ENCODE data around the gene NOB1. TPM values are rescaled to one million over a fixed set of nuclear protein-coding genes. Genes with fewer than 3 reads are reported as not detected.
"Not testable (repeated sequence)": the region's sequence is repeated elsewhere in the genome, so short reads cannot be mapped to it uniquely, and the experiment has no call there.

The NOB1 gene
- 9.9 and 15.3 TPM in 2 replicates for total RNA-seq (2014; rRNA removed; shearing (Covaris generic))

- DNase-seq (ENCODE audit: low read depth in 1 of 2, low spot score in 2 of 2) = peak; percentile 94 to 97
- H3K4me3 ChIP-seq = peak within 1 kb of the TSS; percentile 79
- no peaks in the 10 kb centered on the region for H3K9me3 ChIP-seq (replicated peaks)
- peaks cover 43% of the 10 kb centered on the region for H3K36me3 ChIP-seq
- H3K4me1 ChIP-seq (replicated peaks) = peaks cover 11% of the 10 kb centered on the region
- H3K27ac ChIP-seq = peak within 1 kb of the TSS; percentile 40
- H3K27me3 ChIP-seq (replicated peaks) = no peaks in the 10 kb centered on the region
Measured at GRCh38 chr16:69754469-69755310, at the start of gene NOB1. Gene NOB1 (minus strand): TSS chr16:69754926. CDS start chr16:69754910, 16 bp downstream.

DNA sequence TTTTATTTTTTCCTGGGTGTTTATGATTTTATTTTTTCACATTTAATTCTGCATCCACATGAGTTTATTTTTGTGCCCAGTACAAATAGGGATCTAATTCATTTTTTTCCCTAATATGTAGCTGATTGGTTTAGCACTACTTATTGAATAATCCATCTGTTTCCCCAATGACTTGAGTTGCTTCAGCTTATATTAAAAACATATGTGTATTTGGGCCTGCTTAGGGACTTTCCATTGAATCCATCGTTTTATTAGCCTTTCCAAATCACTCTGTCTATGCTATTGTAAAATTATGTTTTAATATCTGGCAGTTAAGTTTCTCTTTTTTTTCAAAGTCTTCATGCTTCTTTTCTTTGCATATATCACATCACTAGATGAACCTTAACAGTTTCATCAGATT lies 49.6 kb upstream of the NOB1 start:
- H3K9me3 ChIP-seq (replicated peaks) = no peaks in the 10 kb centered on the region
- no peak for DNase-seq (ENCODE audit: low read depth in 1 of 2, low spot score in 2 of 2)
- H3K4me3 ChIP-seq = no peak overlapping the region
- H3K27ac ChIP-seq = no peak overlapping the region
- no peaks in the 10 kb centered on the region for H3K27me3 ChIP-seq (replicated peaks)
- H3K36me3 ChIP-seq = peaks cover 5% of the 10 kb centered on the region; the same call in 1 of the 2 replicates
- peaks cover 8% of the 10 kb centered on the region for H3K4me1 ChIP-seq (replicated peaks)

DNA sequence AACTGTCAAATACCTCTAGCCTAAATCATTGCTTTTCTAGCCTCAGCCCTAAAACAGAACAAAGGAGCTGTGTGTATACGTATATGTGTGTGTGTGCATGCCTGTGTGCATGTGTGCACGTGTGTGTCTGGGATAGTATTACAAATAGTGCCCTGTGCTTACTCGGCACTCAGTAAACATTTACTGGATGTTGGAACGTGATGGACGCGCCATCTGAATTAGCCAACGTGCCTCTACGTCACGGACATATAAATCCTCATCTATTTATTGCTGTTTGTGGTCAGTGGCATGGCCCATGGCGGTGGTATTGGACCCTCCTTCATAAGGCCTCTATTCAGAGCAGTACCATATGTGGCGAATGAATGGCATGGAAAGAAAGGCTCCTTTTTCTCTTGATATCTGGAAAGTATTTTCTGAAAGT lies 44.9 kb upstream of the NOB1 start:
- Histone ChIP-seq H3K36me3 (peaks cover 10% of the 10 kb centered on the region; the same call in 1 of the 2 replicates), H3K9me3 (replicated peaks) (no peaks in the 10 kb centered on the region), H3K4me3 (no peak overlapping the region), H3K27ac (no peak overlapping the region), H3K27me3 (replicated peaks) (no peaks in the 10 kb centered on the region), H3K4me1 (replicated peaks) (peaks cover 8% of the 10 kb centered on the region)
- DNase-seq (ENCODE audit: low read depth in 1 of 2, low spot score in 2 of 2) = no peak

GRCh38 chr16:69798466-69798865 lies 43.7 kb upstream of the NOB1 start:
- Histone ChIP-seq H3K27ac (no peak overlapping the region), H3K27me3 (replicated peaks) (no peaks in the 10 kb centered on the region), H3K4me1 (replicated peaks) (peaks cover 8% of the 10 kb centered on the region), H3K36me3 (peaks cover 10% of the 10 kb centered on the region; the same call in 1 of the 2 replicates), H3K9me3 (replicated peaks) (no peaks in the 10 kb centered on the region), H3K4me3 (no peak overlapping the region)
- DNase-seq (ENCODE audit: low read depth in 1 of 2, low spot score in 2 of 2) = peak in 1 of 2 experiments; percentile 15

DNA sequence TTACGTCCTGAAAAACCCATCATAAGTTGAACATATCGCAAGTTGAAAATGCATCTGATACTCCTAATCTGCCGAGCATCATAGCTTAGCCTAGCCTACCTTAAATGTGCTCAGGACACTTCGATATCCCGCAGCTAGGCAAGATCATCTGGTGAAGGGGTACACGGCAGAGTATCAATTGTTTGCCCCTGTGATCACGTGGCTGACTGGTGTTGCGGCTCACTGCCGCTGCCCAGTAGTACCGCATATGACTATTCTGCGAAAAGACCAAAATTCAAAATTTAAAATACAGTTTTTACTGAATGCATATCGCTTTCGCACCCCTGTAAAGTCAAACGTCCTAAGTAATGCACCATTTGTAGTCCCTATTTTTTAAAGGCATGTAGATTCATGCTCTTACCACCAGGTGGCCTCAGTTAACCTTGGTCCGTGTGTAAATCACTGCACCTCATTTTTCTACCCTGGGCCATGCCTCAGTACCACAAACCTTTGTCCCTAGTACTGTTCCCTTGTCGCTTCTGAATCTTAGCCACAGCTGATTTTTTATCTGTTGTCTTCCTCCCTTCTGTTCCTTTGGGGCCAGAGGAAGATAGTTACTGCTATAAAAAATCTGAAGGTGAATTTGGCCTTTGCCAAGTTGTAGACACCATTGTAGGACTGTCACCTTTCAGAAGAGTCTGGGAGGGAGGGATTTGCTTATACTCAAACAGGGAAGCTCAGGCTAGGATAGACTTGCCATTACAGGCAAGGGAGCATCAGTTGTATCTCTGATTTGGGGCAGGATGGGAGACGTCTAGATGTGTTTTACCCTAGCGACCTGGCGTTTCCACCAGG lies 41.8 kb upstream of the NOB1 start:
- Histone ChIP-seq H3K4me1 (replicated peaks) (peaks cover 8% of the 10 kb centered on the region), H3K9me3 (replicated peaks) (no peaks in the 10 kb centered on the region), H3K36me3 (0 out of 2 replicates have a peak, but pooled peaks cover 10% of the 10 kb centered on the region), H3K27ac (no peak overlapping the region), H3K27me3 (replicated peaks) (no peaks in the 10 kb centered on the region), H3K4me3 (no peak overlapping the region)
- DNase-seq (ENCODE audit: low read depth in 1 of 2, low spot score in 2 of 2) = peak in 1 of 2 experiments; percentile 46

GRCh38 chr16:69794486-69794885 lies 39.8 kb upstream of the NOB1 start:
- H3K36me3 ChIP-seq = peaks cover 11% of the 10 kb centered on the region; the same call in 1 of the 2 replicates
- DNase-seq (ENCODE audit: low read depth in 1 of 2, low spot score in 2 of 2) = no peak
- no peak overlapping the region for H3K27ac ChIP-seq
- H3K4me1 ChIP-seq (replicated peaks) = peaks cover under 1% of the 10 kb centered on the region; the same call in 1 of the 2 replicates
- no peaks in the 10 kb centered on the region for H3K27me3 ChIP-seq (replicated peaks)
- no peaks in the 10 kb centered on the region for H3K9me3 ChIP-seq (replicated peaks)
- H3K4me3 ChIP-seq = no peak overlapping the region

- H3K4me3 ChIP-seq = no peak overlapping the region
- H3K4me1 ChIP-seq (replicated peaks) = no peaks in the 10 kb centered on the region
- peaks cover 5% of the 10 kb centered on the region; the same call in 1 of the 2 replicates for H3K36me3 ChIP-seq
- no peak overlapping the region for H3K27ac ChIP-seq
- no peaks in the 10 kb centered on the region for H3K27me3 ChIP-seq (replicated peaks)
- no peaks in the 10 kb centered on the region for H3K9me3 ChIP-seq (replicated peaks)
- no peak for DNase-seq (ENCODE audit: low read depth in 1 of 2, low spot score in 2 of 2)
Measured at GRCh38 chr16:69793526-69793925, 38.8 kb upstream of the NOB1 start.

- H3K27ac ChIP-seq, H3K4me3 ChIP-seq: not testable (repeated sequence)
Measured at GRCh38 chr16:69791391-69791847, 36.7 kb upstream of the NOB1 start.

GRCh38 chr16:69787883-69788282 lies 33.2 kb upstream of the NOB1 start:
- Histone ChIP-seq H3K27ac (no peak overlapping the region), H3K4me3 (no peak overlapping the region), H3K27me3 (replicated peaks) (no peaks in the 10 kb centered on the region), H3K9me3 (replicated peaks) (no peaks in the 10 kb centered on the region; the same call in 1 of the 2 replicates), H3K4me1 (replicated peaks) (no peaks in the 10 kb centered on the region), H3K36me3 (peaks cover 15% of the 10 kb centered on the region)
- DNase-seq (ENCODE audit: low read depth in 1 of 2, low spot score in 2 of 2) = no peak

More at GRCh38 chr16:69791391-69791847, 36.7 kb upstream of the NOB1 start:
- H3K4me1 ChIP-seq (replicated peaks); H3K9me3 ChIP-seq (replicated peaks); DNase-seq (ENCODE audit: low read depth in 1 of 2, low spot score in 2 of 2); H3K27me3 ChIP-seq (replicated peaks): not testable (repeated sequence)
- peaks cover 15% of the 10 kb centered on the region for H3K36me3 ChIP-seq

GRCh38 chr16:69784586-69784985 lies 29.9 kb upstream of the NOB1 start:
- H3K36me3 ChIP-seq = peaks cover 12% of the 10 kb centered on the region
- H3K4me3 ChIP-seq = no peak overlapping the region
- H3K4me1 ChIP-seq (replicated peaks) = no peaks in the 10 kb centered on the region
- H3K27ac ChIP-seq = no peak overlapping the region
- H3K9me3 ChIP-seq (replicated peaks) = no peaks in the 10 kb centered on the region; the same call in 1 of the 2 replicates
- DNase-seq (ENCODE audit: low read depth in 1 of 2, low spot score in 2 of 2) = no peak
- no peaks in the 10 kb centered on the region for H3K27me3 ChIP-seq (replicated peaks)

- no peak overlapping the region for H3K4me3 ChIP-seq
- H3K27ac ChIP-seq = no peak overlapping the region
- H3K9me3 ChIP-seq (replicated peaks) = peaks cover under 1% of the 10 kb centered on the region; the same call in 1 of the 2 replicates
- H3K36me3 ChIP-seq = no peaks in the 10 kb centered on the region
- DNase-seq (ENCODE audit: low read depth in 1 of 2, low spot score in 2 of 2) = no peak
- H3K4me1 ChIP-seq (replicated peaks) = no peaks in the 10 kb centered on the region
- H3K27me3 ChIP-seq (replicated peaks) = no peaks in the 10 kb centered on the region
Measured at GRCh38 chr16:69781118-69781517, 26.4 kb upstream of the NOB1 start.

GRCh38 chr16:69779724-69780123 lies 25.0 kb upstream of the NOB1 start:
- H3K9me3 ChIP-seq (replicated peaks) = peaks cover 3% of the 10 kb centered on the region; the same call in 1 of the 2 replicates
- H3K4me3 ChIP-seq = no peak overlapping the region
- H3K4me1 ChIP-seq (replicated peaks) = no peaks in the 10 kb centered on the region
- H3K27me3 ChIP-seq (replicated peaks) = no peaks in the 10 kb centered on the region
- DNase-seq (ENCODE audit: low read depth in 1 of 2, low spot score in 2 of 2) = no peak
- H3K27ac ChIP-seq = no peak overlapping the region
- no peaks in the 10 kb centered on the region for H3K36me3 ChIP-seq

GRCh38 chr16:69775563-69775962 lies 20.8 kb upstream of the NOB1 start:
- DNase-seq (ENCODE audit: low read depth in 1 of 2, low spot score in 2 of 2) = no peak
- no peaks in the 10 kb centered on the region for H3K27me3 ChIP-seq (replicated peaks)
- H3K9me3 ChIP-seq (replicated peaks) = 0 out of 2 replicates have a peak, but pooled peaks cover 3% of the 10 kb centered on the region
- no peak overlapping the region for H3K4me3 ChIP-seq
- H3K27ac ChIP-seq = no peak overlapping the region
- no peaks in the 10 kb centered on the region for H3K36me3 ChIP-seq
- peaks cover 18% of the 10 kb centered on the region for H3K4me1 ChIP-seq (replicated peaks)

All from SJSA1 (cell line).